Lower leg skin (tissue), 3 donors: ENCODE results near the gene SOAT2.

Source experiments
- POLR2A ChIP-seq, 2 donors: fragments of 450-650 bp; IDR thresholded peaks; one replicate each; pipeline ENCODE4 v1.6.1; 2016 to 2017; ENCODE audit warnings: antibody characterized with exemption in 2 of 2, mild to moderate bottlenecking in 1 of 2, moderate library complexity in 1 of 2
- TF ChIP-seq, protein P1 (sequence below), 3 donors: fragments of 450-650 bp; IDR thresholded peaks; one replicate each; pipeline ENCODE4 v1.5.1; 2016; ENCODE audit warnings: antibody characterized with exemption in 3 of 3, mild to moderate bottlenecking in 3 of 3, moderate library complexity in 2 of 3

DNA sequence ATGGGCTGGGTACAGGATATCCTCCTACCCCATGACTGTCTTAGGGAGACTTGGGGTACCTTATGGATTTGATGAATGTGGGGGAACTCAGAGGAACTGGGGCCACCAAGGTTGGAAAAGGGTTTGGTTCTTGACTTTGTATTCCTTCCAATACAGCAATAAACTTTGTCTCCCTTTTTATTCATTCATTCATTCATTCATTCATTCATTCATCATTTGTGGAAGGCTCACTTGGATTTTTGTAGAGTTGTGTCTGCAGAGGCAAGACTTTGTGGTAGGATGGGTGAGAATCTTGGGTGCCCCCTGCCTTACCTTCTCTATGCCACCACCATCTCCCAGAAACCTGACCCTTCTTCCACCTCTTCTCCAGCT is 21.1 kb downstream of the SOAT2 start:
- TF ChIP-seq, protein P1, sequence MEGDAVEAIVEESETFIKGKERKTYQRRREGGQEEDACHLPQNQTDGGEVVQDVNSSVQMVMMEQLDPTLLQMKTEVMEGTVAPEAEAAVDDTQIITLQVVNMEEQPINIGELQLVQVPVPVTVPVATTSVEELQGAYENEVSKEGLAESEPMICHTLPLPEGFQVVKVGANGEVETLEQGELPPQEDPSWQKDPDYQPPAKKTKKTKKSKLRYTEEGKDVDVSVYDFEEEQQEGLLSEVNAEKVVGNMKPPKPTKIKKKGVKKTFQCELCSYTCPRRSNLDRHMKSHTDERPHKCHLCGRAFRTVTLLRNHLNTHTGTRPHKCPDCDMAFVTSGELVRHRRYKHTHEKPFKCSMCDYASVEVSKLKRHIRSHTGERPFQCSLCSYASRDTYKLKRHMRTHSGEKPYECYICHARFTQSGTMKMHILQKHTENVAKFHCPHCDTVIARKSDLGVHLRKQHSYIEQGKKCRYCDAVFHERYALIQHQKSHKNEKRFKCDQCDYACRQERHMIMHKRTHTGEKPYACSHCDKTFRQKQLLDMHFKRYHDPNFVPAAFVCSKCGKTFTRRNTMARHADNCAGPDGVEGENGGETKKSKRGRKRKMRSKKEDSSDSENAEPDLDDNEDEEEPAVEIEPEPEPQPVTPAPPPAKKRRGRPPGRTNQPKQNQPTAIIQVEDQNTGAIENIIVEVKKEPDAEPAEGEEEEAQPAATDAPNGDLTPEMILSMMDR (IDR thresholded peaks at IDR 0.05) = no peak
- TF ChIP-seq POLR2A (IDR thresholded peaks at IDR 0.05) = no peak
